ENCODE data around the gene ERP44.

DNA sequence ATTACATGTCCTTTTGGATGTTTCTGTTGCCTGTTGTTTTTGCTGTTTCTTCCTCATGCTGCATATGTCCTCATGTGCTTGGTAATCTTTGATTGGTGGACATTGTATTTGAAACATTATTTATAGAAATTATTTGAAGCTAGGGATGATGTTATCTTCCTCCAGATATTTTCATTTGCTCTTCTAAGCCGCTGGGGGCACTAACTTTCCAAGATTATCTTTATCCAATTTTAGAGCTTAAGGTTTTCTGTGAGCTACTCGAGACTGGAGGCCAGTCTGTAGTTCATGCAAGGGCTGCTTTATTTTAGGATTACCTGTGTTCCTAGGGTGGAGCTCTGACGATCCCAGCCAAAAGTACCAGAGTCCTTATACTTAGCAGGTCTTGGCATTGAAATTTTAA is 151.4 kb downstream of the ERP44 start:
- TF ChIP-seq CTCF (IDR thresholded peaks at IDR 0.05) (no peak), POLR2AphosphoS5 (IDR thresholded peaks at IDR 0.05; ENCODE audit: insufficient read depth in 1 of 2, low read depth in 1 of 2) (no peak), POLR2A (IDR thresholded peaks at IDR 0.05) (no peak)

Measured in vagina (tissue), 2 donors.